Eye (tissue), 1 donor: Measurements from ENCODE around the gene SLC24A5.

ENCODE experiments used
- DNase-seq: peaks from one replicate; pipeline ENCODE4 v3.0.0-alpha.2; 2015

The SLC24A5 gene

GRCh38 chr15:48119277-48119676, 1.5 kb upstream of the SLC24A5 start:
- DNase-seq: no peak

- DNase-seq: no peak
These were observed 1.1 kb downstream of the SLC24A5 start for GRCh38 chr15:48121849-48122248.

GRCh38 chr15:48126667-48127355, 6.0 kb downstream of the SLC24A5 start:
- no peak for DNase-seq

GRCh38 chr15:48131324-48131723, 10.5 kb downstream of the SLC24A5 start:
- DNase-seq: no peak

GRCh38 chr15:48132874-48133273, 12.1 kb downstream of the SLC24A5 start:
- DNase-seq: no peak

- DNase-seq: no peak
These were observed 23.1 kb downstream of the SLC24A5 start for GRCh38 chr15:48143856-48144255.

- peak; percentile 51 for DNase-seq
These were observed 24.1 kb downstream of the SLC24A5 start for GRCh38 chr15:48144889-48145288.

- no peak for DNase-seq
These were observed 25.1 kb downstream of the SLC24A5 start for GRCh38 chr15:48145923-48146322.

GRCh38 chr15:48147358-48147757, 26.6 kb downstream of the SLC24A5 start:
- no peak for DNase-seq

GRCh38 chr15:48149858-48150257, 29.1 kb downstream of the SLC24A5 start:
- DNase-seq: no peak

- DNase-seq: no peak
These were observed 32.7 kb downstream of the SLC24A5 start for GRCh38 chr15:48153526-48153925.

GRCh38 chr15:48168616-48169015, 47.8 kb downstream of the SLC24A5 start:
- no peak for DNase-seq

- DNase-seq: no peak
These were observed 50.2 kb downstream of the SLC24A5 start for GRCh38 chr15:48170981-48171380.

GRCh38 chr15:48175126-48175525, 54.3 kb downstream of the SLC24A5 start:
- DNase-seq: no peak

GRCh38 chr15:48176112-48176511, 55.3 kb downstream of the SLC24A5 start:
- DNase-seq: peak; percentile 4

- DNase-seq: no peak
These were observed 56.2 kb downstream of the SLC24A5 start for GRCh38 chr15:48176957-48177356.

GRCh38 chr15:48177383-48177765, 56.6 kb downstream of the SLC24A5 start:
- no peak for DNase-seq

- peak; percentile 96 for DNase-seq
These were observed 57.2 kb downstream of the SLC24A5 start, which contains the start of gene MYEF2 for GRCh38 chr15:48177766-48178647. Gene MYEF2, minus strand, starts transcription at chr15:48178295. Its CDS starts 58 bp downstream, at chr15:48178237.

- no peak for DNase-seq
These were observed 57.8 kb downstream of the SLC24A5 start for GRCh38 chr15:48178648-48178931.

GRCh38 chr15:48182749-48183148, 62.0 kb downstream of the SLC24A5 start:
- DNase-seq: no peak

- DNase-seq: no peak
These were observed 64.7 kb downstream of the SLC24A5 start for GRCh38 chr15:48185529-48185928.

GRCh38 chr15:48186271-48186670, 65.5 kb downstream of the SLC24A5 start:
- no peak for DNase-seq

GRCh38 chr15:48190932-48191573, 70.3 kb downstream of the SLC24A5 start:
- DNase-seq: peak; percentile 95
